Fibroblast of lung (primary cell): ENCODE measurements around the gene FMNL2. TPM values are rescaled to one million over a fixed set of nuclear protein-coding genes. Genes with fewer than 3 reads are reported as not detected.
A peak's percentile ranks its signal among the peaks of the same experiment; 100 is the strongest.

Source experiments
- DNase-seq, 2 donors: peaks; one replicate each; pipeline versions ENCODE4 v3.0.0 to v3.0.0-alpha.2; 2010; ENCODE audit warnings: low read depth in 2 of 2
- H2AFZ ChIP-seq: 2 replicates; pipeline ENCODE4 v1.5.1; 2012; ENCODE audit warnings: low read length, control low read depth, inconsistent platforms
- H3K27ac ChIP-seq: 2 replicates; pipeline ENCODE4 v1.5.1; 2011; ENCODE audit warnings: low read length, control low read depth; ENCODE audit not compliant: insufficient read depth
- H3K27me3 ChIP-seq: 2 replicates; pipeline ENCODE4 v1.5.1; 2011; ENCODE audit warnings: mild to moderate bottlenecking, low read length; ENCODE audit not compliant: control insufficient read depth, insufficient read depth
- H3K36me3 ChIP-seq: 2 replicates; pipeline ENCODE4 v1.5.1; 2011; ENCODE audit warnings: low read length; ENCODE audit not compliant: control insufficient read depth, insufficient read depth
- H3K4me1 ChIP-seq: 2 replicates; pipeline ENCODE4 v1.5.1; 2011; ENCODE audit warnings: low read length; ENCODE audit not compliant: control insufficient read depth, insufficient read depth; ENCODE audit errors: extremely low read depth
- H3K4me2 ChIP-seq: 2 replicates; pipeline ENCODE4 v1.5.1; 2011; ENCODE audit warnings: low read length, control low read depth; ENCODE audit not compliant: insufficient read depth; ENCODE audit errors: extremely low read depth
- H3K4me3 ChIP-seq, 4 experiments: fragments of 200-600 bp in 1 of 4; sonication (generic) in 1 of 4; replicated peaks in 1 of 4; 2 replicates each; pipeline ENCODE4 v1.5.1; 2011 to 2016; ENCODE audit warnings: low read length in 4 of 4, low read depth in 3 of 4, mild to moderate bottlenecking in 3 of 4, control low read depth in 2 of 4, inconsistent platforms in 1 of 4, mixed read lengths in 1 of 4; ENCODE audit not compliant: insufficient read depth in 1 of 4; ENCODE audit errors: control extremely low read depth in 1 of 4
- H3K79me2 ChIP-seq: 2 replicates; pipeline ENCODE4 v1.5.1; 2012; ENCODE audit warnings: mild to moderate bottlenecking, low read length, inconsistent platforms; ENCODE audit not compliant: control insufficient read depth, insufficient read depth
- H3K9ac ChIP-seq: 2 replicates; pipeline ENCODE4 v1.5.1; 2011; ENCODE audit warnings: mild to moderate bottlenecking, low read length, control low read depth; ENCODE audit not compliant: insufficient read depth
- H3K9me3 ChIP-seq: 2 replicates; pipeline ENCODE4 v1.5.1; 2012; ENCODE audit warnings: low read depth, low read length; ENCODE audit not compliant: control insufficient read depth, insufficient read depth
- H4K20me1 ChIP-seq: 2 replicates; pipeline ENCODE4 v1.5.1; 2011; ENCODE audit warnings: low read length; ENCODE audit not compliant: control insufficient read depth, insufficient read depth; ENCODE audit errors: extremely low read depth
- EZH2 ChIP-seq: IDR thresholded peaks from 2 replicates; pipeline ENCODE4 v1.5.1; 2012; ENCODE audit warnings: low read length, control low read depth, mild to moderate bottlenecking; ENCODE audit errors: missing control alignments
- polyA plus RNA-seq, 2 donors: library from polyadenylated mRNA; depleted of rRNA in 1 of 2; stranded (reverse) in 1 of 2; unstranded in 1 of 2; fragments of >200 nt; gene quantifications; 2 replicates each; pipeline ENCODE4 v1.2.1, GENCODE V29; 2011 to 2012; ENCODE audit warnings: missing spikeins in 1 of 2
- total RNA-seq: library from RNA; depleted of rRNA; stranded (reverse); fragments of >200 nt; gene quantifications from 2 replicates; pipeline ENCODE4 v1.2.1, GENCODE V29; 2014
- TF ChIP-seq, protein P1 (sequence below), 2 donors: IDR thresholded peaks in 1 of 2; conservative IDR thresholded peaks in 1 of 2; 1 replicate in 1 of 2; 2 replicates in 1 of 2; pipeline ENCODE4 v1.5.1; 2011 to 2012; ENCODE audit warnings: low read length in 2 of 2, control low read depth in 1 of 2, inconsistent platforms in 1 of 2, low read depth in 1 of 2, mild to moderate bottlenecking in 1 of 2

Gene FMNL2
- total and polyA plus RNA-seq, 2 donors (not counting 1 experiment from before 2014, with no cell fraction given): 12.0 to 30.2 TPM

DNA sequence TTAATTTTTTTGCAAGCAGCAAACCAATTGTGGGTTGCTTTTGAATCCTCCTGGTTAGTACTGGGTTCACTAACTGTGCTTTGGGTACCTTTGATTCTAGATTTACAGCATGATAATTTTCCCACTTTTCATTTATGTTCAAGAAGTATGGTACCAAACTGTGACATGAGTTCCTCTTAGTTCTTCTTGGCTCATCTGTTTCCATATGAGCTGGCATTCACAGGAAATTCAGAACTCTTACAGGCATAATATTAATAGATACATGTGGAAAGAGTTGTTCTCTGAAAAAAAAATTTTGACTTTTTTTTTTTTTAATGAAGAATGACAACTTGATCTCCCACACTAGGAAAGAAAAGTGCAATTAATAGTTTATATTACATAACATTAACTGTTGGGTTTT lies 59.4 kb downstream of the FMNL2 start:
- no peaks in the 10 kb centered on the region for H4K20me1 ChIP-seq
- H3K4me1 ChIP-seq: peaks cover 2% of the 10 kb centered on the region
- H3K4me3 ChIP-seq: no peak overlapping the region
- TF ChIP-seq, protein P1, sequence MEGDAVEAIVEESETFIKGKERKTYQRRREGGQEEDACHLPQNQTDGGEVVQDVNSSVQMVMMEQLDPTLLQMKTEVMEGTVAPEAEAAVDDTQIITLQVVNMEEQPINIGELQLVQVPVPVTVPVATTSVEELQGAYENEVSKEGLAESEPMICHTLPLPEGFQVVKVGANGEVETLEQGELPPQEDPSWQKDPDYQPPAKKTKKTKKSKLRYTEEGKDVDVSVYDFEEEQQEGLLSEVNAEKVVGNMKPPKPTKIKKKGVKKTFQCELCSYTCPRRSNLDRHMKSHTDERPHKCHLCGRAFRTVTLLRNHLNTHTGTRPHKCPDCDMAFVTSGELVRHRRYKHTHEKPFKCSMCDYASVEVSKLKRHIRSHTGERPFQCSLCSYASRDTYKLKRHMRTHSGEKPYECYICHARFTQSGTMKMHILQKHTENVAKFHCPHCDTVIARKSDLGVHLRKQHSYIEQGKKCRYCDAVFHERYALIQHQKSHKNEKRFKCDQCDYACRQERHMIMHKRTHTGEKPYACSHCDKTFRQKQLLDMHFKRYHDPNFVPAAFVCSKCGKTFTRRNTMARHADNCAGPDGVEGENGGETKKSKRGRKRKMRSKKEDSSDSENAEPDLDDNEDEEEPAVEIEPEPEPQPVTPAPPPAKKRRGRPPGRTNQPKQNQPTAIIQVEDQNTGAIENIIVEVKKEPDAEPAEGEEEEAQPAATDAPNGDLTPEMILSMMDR (conservative IDR thresholded peaks at IDR 0.05 in 1 of 2, IDR thresholded peaks at IDR 0.05 in 1 of 2; ENCODE audit: low read depth in 1 of 2, low read length in 2 of 2): no peak
- TF ChIP-seq EZH2: no peak
- H3K9ac ChIP-seq: no peak overlapping the region
- no peaks in the 10 kb centered on the region for H3K27me3 ChIP-seq
- no peak overlapping the region for H2AFZ ChIP-seq
- no peak overlapping the region for H3K27ac ChIP-seq
- H3K36me3 ChIP-seq: no peaks in the 10 kb centered on the region
- H3K79me2 ChIP-seq: peaks cover 1% of the 10 kb centered on the region
- no peaks in the 10 kb centered on the region for H3K9me3 ChIP-seq
- no peak overlapping the region for H3K4me2 ChIP-seq
- no peak for DNase-seq

DNA sequence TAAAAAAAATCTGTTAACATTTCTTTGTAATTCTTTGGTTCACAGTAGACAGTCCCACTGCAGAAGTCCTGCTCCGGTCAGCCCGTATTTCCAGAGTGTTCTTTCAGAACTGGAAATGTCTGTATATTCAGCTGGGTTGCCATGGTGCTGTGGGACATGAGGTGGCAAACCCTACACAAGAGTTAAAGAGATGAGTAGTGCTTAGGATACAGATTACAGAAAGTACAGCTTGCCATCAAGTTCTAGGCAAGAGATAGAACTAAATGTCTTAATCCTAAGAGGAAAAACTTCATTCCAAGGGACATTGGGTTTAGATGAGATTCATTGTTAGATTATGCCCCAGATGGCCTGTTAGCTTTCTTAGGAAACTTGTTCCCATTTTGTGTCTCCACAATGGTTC lies 60.1 kb downstream of the FMNL2 start:
- no peak overlapping the region for H3K9ac ChIP-seq
- H3K36me3 ChIP-seq: no peaks in the 10 kb centered on the region
- peaks cover 2% of the 10 kb centered on the region for H3K4me1 ChIP-seq
- no peak overlapping the region for H2AFZ ChIP-seq
- DNase-seq: peak in 1 of 2 donors; percentile 63
- H3K4me2 ChIP-seq: peak overlapping the region; percentile 1
- no peaks in the 10 kb centered on the region for H4K20me1 ChIP-seq
- no peaks in the 10 kb centered on the region for H3K9me3 ChIP-seq
- no peaks in the 10 kb centered on the region for H3K27me3 ChIP-seq
- TF ChIP-seq EZH2: no peak
- TF ChIP-seq, protein P1 (conservative IDR thresholded peaks at IDR 0.05 in 1 of 2, IDR thresholded peaks at IDR 0.05 in 1 of 2; ENCODE audit: low read depth in 1 of 2, low read length in 2 of 2): no peak
- H3K79me2 ChIP-seq: peaks cover 1% of the 10 kb centered on the region
- H3K4me3 ChIP-seq: no peak overlapping the region
- H3K27ac ChIP-seq: no peak overlapping the region

DNA sequence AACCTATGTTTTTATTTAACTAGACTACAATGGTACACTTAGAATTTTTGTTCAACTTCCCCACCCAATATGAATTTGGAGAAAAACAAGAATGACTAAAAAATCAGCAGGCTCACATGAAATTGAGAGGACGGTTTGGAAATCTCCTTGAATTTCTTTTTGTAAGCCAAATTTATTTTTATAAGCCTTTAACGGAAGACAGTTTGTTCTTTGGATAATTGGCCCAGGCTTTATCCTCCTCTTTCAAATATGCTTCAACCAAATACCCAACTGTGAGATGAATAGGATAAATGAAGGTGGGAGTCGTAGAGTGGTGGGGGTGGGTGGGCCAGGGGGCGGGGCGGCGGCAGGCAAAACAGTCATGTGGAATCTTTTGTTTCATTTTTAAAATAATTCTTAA lies 60.6 kb downstream of the FMNL2 start:
- no peaks in the 10 kb centered on the region for H4K20me1 ChIP-seq
- H3K4me3 ChIP-seq: peak overlapping the region in 2 of 4 experiments; percentile 36 to 45
- H3K9ac ChIP-seq: no peak overlapping the region
- H2AFZ ChIP-seq: no peak overlapping the region
- TF ChIP-seq, protein P1 (conservative IDR thresholded peaks at IDR 0.05 in 1 of 2, IDR thresholded peaks at IDR 0.05 in 1 of 2; ENCODE audit: low read depth in 1 of 2, low read length in 2 of 2): no peak
- TF ChIP-seq EZH2: no peak
- H3K9me3 ChIP-seq: no peaks in the 10 kb centered on the region
- peaks cover 1% of the 10 kb centered on the region for H3K79me2 ChIP-seq
- peaks cover 2% of the 10 kb centered on the region for H3K4me1 ChIP-seq
- no peak for DNase-seq
- no peaks in the 10 kb centered on the region for H3K27me3 ChIP-seq
- H3K27ac ChIP-seq: peak overlapping the region; percentile 40
- peak overlapping the region; percentile 68 for H3K4me2 ChIP-seq
- no peaks in the 10 kb centered on the region for H3K36me3 ChIP-seq
